Umbilical cord (tissue), 2 donors: ENCODE measurements around the gene RAX2. TPM values are rescaled to one million over a fixed set of nuclear protein-coding genes. Genes with fewer than 3 reads are reported as not detected.

ENCODE experiments used
- DNase-seq: peaks from one replicate; pipeline ENCODE4 v3.0.0-alpha.2; 2015; ENCODE audit warnings: low spot score
- total RNA-seq: library from RNA; depleted of rRNA; stranded (reverse); fragments of >200 nt; gene quantifications from one replicate; pipeline ENCODE4 v1.2.3, GENCODE V29; 2014; ENCODE audit warnings: low replicate concordance; ENCODE audit not compliant: insufficient read depth

The RAX2 gene
- total RNA-seq, 1 donor from 2014 or later, result 0.96 TPM

DNA sequence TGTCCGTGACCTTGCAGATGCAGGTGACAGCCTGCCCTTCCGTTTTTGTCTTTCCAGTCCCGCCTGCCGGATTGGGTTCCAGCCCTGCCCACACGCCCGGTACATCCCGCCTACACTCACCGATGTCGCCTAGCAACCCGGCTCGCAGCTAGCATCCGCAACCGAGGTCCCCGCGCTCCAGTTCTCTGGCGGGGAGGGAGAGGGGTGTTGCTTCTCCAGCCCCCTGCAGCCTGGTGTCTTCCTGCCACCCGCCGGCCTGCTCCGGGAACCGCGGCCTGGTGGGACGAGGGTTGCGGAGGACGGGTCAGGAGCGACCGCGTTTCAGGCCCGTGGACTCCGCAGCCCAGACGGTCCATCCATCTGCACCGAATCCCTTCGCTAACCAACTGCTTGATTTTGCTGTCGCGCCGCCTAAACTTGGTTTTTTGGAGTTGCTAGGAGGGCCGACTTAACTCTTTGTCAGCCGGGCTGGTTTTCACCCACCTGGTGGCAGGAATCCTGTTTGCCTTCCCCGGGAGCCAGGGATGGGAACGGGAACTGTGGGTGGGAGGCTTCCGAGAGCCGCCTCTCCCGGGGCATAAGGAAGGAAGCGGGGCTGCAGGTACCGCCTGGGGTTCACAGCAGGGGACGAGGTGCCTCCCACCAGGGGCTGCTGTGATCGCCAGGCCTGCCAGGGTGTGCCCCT lies 29.5 kb upstream of the RAX2 start:
- no peak for DNase-seq

DNA sequence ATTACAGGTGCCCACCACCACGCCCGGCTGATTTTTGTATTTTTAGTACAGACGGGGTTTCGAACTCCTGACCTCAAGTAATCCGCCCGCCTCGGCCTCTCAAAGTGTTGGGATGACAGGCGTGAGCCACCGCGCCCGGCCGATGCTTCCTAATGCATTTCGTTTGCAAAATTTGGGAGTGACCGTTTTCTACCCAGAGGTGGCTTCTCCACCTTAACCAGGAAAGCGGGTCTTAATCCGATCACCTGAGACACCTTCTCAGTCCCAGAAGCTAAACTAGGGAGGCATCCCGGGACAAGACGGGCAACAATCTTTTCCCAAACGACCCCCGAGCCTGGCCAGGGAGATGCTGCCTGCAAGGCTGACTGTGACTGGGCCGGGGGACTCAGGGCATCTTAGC lies 29.0 kb upstream of the RAX2 start:
- no peak for DNase-seq

DNA sequence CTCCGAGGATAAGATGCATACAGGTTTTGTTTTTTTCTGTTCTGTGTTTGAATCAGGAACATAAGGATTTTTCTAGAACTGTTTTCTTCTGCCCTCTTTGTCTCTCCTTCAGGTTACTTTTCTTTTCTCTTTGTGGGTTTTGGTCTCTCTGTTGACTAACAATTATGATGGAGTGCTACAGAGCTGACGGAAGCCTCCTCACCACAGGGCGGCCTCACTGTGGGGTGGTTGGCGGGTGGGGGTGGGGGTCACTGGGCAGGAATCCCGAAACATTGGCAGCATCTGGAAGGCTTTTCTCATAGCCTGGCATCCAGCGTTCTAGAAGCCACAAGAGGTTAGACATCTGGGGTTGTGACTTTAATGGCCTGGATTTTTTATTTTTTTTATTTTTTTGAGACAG lies 26.1 kb upstream of the RAX2 start:
- no peak for DNase-seq

DNA sequence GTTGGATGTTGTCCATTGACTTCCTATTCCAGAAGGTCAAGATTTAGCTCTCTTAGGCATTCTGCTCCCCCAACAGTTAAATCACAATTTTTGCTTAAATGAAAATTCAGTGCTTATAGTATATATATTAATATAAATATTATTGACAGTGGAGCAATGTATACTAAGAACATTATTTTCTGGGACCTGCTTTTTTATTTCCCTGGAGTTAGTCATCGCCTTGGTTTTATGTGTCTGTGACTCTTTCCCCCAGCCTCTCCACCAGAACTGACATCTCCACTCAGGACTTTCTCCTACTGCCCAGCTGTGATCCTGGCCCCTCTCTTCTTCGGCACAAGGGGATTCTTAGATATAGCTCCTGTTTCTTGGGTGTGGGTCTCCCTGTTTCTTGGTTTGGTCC lies 24.3 kb upstream of the RAX2 start:
- no peak for DNase-seq

DNA sequence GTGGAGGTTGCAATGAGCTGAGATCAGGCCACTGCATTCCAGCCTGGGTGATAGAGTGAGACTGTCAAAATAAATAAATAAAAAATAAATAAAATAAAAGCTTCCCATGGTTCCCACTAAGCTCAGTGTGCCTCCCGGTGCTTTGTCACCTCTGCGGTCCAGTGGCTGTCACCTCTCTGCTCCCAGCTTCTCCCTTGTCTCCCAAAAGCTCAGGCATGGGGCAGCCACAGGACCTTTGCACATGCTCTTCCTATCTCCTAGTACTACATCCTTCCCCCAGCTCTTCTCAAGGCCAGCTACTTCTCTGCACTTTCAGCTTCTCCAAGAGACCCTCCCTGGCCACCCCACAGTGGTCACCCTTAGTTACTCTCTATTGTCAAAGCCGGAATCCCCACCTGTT lies 21.8 kb upstream of the RAX2 start:
- DNase-seq, result no peak

DNA sequence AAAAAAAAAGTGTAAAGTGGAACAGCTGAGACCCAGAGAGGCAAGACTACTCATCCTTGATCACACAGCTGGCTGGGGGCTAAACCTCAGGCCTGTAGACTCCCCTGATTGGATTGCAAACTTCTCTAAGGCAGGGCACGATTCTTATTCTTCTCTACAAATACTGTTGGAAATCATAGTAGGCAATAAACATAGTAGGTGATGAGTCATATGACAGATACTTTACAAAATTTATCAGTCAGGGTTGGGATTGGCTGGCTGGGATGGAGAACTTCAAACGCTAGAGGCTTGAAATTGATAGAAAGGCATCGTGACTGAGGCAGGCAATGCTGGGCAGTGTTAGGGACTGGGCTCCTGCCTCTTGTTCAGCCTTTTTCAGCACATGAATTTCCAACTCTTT lies 20.1 kb upstream of the RAX2 start:
- no peak for DNase-seq

DNA sequence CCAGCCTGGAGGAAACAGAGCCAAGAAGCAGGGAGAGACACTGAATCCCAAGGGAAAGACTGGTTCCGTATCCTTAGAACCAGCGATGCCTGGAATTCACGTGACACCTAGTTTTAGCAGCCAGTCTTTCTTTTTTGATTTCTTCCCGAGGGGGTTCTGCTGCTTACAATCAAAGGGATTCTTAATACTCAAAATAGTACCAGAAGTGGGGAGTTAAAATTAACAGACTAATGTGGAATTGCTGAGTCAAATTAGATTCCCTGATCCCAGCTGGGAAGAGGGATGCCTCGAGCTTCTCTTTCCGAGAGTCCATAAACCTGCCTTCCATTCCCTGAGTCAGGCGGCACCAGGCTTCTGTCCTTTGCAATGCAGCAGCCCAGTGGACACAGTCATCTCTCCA lies 18.9 kb upstream of the RAX2 start:
- no peak for DNase-seq

DNA sequence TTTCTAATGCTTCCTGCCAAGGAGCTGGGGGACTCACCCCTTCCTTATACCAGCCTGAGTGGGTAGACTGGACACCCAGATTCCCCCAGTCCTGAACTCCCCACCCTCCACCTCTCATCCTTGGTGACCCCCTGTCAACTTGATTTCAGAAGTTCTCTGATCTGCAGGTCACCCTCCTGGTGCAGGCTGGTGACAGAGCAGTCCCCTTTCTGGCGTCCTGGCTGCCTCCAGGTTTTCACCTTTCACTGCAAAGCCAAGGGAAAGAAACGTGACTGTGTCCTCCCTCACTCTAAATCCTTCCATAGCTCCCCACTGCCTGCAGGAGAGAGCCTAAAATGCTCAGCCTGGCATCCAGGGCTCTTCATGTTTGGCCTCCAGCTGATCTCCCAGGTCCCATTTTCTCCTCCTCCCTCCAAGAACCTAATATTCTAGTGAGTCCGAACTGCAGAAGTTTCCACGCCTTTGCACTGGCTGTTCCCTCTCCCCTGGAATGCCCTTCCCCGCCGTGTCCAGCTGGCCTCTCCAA lies 18.2 kb upstream of the RAX2 start:
- no peak for DNase-seq

DNA sequence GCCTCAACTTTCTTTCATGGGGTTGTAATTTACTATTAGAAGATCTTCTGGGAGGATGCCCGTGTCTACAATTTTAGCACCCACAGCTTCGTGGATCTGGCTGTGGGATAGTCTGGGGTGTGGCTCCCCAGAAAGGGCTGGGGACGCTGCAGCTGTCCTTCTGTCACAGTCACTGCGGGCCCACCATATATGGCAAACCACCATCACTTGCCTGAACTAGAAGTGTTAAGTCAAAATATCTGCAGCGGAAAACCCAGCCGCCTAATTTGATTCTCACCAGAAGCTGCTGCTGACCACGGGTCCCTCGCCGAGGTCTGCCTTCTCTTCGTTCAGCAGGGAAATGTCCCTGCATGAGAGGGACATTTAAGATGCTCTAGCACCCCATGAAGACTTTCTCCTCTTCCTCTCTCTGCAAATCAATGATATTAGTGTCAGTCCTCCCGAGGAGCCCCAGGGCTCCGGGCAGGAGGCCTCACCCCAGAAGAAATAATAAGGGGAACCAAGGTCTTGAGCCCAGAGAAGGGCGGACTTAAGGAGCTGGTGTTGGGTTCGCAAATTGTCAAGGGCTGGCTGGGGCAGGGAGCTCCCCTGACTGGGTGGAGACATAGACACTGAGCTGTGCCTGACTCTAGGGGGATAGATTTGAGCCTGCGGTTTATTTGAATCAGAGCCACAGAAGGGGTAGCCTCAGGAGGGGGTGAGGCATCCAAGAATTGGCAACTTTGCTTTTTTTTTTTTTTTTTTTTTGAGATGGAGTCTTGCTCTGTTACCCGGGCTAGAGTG lies 17.2 kb upstream of the RAX2 start:
- no peak for DNase-seq

DNA sequence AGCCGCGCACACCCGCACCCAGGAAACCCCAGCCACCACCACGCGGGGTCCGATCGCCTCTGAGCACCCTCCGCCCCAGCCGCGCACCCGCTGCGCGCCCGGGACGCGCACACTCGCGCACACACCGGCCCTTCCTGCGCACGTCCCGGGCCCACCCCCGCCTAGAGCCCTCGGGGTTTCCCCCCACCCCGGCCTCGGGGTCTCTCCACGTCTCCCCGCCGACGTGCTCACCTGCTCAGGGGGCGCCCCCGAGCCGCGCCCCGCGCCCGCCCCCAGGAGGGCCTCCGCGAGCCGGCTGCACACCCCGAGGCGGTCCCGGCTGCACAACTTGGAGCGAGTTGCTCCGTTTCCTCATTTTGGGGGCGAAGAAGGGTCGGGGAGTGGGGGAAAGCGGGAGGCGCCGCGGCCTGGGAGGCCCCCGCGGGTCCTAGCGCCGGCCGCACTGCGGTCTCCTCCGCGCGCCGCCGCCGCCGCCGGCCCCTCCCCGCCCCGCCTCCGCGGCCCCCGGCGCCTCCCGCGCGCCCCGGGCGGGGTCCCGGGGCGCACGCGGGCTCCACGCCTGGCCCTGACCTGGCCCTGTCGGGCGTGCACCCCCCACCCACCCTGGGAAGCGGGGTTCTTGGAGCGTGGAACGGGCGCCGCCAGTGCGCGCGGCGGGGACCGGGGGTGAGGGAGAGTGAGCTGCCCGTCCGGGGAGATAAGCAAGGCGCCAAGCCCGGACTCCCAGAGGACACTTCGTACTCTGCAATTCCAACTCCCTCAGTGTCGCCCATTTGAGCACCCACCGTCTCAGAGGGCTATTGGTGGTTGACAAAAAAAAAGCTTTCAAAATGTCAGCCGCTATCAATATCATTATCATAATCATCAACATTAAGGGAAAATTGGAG lies 14.2 kb upstream of the RAX2 start, which contains the start of gene MATK:
Gene MATK (minus strand): TSS at position 444 of the 887 bp plus-strand sequence. CDS start 1,246 bp downstream, outside the sequence.
- no peak for DNase-seq

DNA sequence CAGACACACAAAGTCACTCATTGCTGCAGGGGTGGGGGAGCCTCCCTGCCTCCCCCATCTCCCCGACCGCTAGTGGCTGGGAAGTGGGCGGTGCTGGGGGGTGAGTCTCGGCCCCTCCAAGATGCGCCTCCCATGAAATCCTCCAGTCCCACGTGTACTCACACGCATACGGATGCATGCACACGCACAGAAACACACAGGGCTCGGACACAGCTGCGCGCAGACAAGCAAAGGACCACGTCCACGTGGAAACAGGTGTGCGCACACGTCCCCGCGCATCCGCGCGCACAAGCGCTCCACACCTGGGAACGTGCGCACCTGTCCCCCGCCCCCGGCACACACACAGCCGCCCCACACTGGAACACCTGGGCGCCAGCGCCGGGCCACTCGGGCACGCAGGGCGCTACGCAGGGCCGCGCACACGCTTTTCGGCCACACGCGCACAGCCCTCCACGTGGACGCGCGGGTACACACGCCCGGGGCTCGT lies 13.5 kb upstream of the RAX2 start:
- no peak for DNase-seq

DNA sequence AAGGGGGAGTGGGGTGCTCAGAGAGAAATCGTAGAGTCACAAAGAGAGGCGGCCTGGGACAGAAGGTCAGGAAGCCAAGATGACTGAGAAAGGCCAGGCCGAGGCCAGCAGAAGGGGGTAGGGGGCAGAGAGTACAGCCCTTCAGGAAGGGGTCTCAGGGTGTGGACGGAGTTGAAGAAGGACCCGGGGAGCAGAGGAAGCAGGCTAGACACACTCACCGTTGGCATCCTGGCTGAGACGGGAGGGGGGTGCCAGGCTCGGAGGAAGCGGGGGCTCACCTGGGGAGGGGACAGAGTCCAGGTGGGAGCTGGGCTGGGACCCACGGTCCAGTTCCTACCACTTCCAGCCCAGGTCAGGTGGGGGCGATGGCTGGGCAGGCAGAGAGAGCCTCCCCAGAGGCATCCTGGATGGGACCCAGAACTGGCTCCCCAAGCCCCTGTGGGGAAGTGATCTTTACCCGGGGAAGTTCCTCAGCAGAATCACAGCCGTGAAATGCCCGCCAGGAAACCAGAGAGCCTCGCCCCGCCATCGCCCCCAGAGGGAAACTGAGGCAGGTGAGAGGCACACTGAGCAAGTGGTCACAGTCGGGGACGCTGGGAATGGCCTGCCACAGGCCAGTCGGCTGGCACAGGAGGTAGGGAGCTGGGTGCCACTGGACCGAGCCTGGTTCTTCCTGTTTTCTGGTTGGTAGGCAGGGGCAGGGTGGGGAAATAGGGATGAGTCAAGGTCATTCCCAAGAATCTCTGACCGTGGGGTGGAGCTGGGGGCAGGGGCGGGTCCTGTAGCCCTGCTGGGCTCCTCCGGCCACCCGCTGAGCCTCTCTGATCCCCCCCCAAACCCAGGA lies 12.8 kb upstream of the RAX2 start:
- no peak for DNase-seq

DNA sequence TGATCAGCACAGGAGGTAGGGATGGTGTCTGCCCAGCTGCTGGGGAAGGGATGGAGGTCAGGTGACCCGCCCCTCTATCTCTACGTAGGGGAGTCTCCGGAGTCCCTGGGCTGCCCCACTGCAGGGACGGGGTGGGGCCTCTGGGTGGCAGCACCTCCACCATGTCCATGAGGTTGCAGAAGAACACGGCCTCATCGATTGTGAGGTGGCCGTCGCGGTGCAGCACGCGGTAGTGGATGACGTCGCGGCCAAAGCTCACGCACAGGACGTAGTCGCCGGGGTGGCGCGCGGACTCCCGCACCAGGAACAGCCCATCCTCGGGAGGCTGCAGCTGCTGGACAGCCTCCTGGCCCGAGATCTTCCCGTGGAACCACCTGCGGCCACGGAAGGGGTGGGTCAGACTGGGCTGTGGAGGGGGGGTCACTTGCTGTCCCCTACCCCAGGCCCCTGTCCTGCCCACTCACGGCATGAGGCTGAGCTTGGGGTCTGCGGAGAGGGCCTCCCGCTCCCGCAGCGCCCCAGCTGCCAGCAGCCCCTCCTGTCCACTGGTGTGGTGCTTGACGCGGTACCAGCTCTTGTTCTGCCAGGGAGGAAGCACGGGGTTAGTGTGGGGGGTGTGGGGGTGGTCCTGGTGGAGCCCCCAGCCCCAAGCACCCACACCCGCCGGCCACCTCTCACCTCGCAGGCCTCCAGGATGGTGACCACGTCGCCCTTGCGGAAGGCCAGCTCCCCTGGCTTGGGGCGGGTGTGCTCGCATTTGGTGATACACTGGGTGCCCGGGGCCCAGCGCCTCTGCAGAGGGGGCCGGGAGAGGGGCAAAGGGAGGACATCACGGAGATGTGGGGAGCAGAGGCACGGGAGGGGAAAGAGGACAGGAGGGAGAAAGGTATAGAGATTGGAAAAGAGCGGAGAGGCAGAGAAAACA lies 11.9 kb upstream of the RAX2 start:
- DNase-seq, result no peak

DNA sequence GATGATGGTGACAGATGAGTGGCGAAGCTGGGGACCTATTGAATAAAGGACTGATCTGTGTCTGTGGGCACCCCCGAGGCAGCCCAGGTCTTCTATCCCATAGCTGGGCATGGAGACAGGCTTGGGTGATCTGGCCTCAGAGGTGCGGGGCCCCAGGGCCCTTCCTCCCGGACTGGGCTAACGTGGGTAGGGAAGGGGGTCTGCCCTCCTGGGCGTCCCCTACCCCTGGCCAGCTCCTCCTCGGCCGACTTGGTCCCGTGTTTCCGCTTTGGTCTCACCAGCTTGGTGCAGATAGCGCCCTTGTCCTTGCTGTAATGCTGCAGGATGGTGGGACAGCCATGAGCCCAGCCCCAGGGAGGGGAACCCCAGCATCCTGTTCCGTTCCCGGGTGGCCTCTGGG lies 10.9 kb upstream of the RAX2 start:
- DNase-seq, result no peak

DNA sequence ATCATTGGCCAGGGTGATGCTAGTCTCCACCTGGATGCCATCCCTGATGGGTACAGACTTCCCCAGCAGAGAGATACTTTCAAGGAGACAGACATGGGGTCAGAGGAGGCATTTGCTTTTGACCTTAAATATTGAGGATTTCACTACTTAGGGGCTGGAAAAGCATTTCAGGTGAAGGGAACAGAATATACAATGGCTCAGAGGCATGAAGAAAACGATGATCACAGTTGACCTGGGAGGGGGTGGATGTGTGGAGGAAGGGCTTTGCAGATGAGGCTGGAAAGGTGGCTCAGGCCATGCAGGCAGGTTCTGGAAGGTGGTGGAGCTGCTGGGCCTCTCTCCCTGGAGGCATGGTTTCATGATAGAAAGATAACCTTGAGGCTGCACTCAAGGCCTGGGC lies 10.3 kb upstream of the RAX2 start:
- no peak for DNase-seq

DNA sequence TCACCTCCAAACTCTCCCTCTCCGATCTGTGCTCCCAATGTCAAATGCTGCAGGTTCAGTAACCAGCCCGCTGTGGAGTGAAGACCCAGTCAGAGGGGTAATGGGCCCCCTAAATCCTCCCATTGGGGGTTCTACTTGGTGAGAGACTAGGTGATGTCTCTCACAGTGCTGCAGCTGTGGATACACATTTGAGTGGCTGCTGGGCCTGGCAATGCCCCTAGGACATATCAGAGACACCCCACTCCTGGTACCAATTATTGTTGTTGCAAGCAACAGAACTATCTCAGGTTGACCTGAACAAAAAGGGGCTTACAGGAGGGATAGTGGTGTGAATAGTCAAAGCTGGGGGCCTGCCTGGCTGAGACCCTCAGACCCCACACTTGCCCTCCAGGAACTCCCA lies 9.6 kb upstream of the RAX2 start:
- no peak for DNase-seq

DNA sequence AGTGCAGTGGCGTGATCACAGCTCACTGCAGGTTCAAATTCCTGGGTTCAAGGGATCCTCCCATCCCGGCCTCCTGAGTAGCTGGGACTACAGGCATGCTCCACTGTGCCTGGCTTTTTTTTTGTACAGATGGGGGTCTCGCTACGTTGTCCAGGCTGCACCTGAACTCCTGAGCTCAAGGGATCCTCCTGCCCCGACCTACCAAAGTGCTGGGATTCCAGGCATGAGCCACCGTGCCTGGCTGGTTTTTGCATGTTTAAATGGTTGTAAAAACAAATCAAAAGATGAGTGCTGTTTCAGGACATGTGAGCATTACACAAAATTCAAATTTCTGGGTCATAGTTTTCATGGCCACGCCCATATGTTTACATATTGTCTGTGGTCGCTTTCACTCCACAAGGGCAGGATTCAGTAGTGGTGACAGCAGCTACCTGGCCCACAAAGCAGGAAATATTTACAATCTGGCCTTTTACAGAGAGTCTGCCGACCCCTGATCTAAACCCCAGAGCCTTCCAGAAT lies 8.8 kb upstream of the RAX2 start:
- no peak for DNase-seq

DNA sequence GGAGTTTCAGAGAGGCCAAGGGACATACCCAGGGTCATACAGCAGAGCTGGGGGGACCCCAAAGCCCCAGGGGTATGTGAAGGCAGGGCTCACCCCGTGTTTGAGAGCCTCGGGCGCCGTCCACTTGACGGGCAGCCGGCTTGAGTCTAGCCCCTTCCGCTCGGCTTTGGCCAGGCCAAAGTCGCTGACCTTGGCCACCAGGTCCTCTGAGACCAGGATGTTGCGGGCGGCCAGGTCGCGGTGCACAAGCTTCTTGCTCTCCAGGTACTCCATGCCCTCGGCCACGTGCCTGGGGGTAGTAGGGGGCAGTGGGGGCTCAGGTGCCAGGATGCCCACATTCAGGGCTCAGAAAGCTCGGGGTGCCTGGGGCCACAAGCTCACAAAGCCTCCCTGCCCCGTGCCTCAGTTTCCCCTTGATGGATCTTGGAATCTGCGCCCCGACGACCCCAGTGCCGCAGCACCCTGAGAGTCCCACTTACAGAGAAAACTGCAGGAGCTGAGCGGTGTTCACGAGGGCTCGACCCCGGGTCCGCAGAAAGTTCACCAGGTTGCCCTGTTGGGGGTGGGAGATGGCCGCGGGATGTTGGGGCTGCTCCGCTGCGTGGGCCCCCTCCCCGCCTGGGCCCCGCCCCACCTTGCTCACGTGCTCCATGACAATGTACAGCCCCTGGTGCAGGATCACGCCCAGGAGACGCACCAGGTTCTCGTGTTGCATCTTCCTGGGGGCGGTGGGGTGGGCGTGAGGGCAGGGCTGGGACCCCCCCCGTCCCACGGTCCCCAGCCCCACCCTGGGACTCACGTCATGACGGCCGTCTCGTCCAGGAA lies 7.1 kb upstream of the RAX2 start:
- DNase-seq, result no peak
